ENCODE data around the gene ZDHHC3. TPM values are rescaled to one million over a fixed set of nuclear protein-coding genes. Genes with fewer than 3 reads are reported as not detected.

The ZDHHC3 gene
- total and polyA plus RNA-seq, 8 donors: 86.8 to 134 (median 123) TPM

DNA sequence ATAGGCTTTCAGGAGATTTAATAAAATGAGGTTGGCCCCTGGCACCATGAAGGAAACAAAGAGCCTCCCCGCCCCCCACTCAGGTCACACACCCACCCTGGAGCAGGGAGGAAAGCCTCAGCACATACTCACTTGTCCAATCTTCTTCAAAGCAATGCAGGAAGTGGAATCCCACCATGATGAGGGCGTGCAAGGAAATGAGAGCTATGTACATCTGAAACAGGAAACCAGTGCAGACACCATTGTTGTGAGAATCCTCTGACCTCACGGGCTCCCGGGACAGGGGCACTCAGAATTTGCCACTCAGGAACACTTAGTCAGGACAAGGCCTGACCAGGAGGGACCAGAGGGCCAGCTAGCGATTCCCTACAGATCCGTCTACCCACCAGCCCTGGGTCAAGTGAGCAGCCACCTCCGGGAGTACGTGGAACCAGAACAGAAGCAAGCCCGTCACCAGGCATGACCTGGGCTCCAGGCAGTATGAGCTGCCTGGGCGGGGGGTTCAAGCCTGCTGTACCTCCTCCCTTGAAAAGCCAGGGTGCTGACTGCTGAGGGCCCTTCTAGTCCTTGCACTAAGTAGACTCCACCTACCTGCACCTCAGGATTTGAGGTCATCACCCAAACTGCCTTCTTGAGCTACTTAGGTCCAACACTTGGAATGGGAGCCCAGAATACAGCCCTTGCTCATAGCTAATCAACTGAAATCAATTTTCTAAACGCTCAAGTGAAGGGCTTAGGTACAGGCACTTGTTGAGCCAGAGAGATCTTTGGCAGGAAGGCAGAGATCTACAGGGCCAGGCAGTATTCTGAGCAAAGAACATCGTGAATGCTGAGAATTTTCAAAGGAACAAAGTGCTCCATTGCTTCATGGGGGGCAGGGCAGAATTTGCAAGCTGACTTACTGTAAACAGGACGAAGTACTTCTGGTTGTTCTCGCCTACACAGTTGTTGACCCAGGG lies 42.7 kb downstream of the ZDHHC3 start:
- TF ChIP-seq, protein P1, sequence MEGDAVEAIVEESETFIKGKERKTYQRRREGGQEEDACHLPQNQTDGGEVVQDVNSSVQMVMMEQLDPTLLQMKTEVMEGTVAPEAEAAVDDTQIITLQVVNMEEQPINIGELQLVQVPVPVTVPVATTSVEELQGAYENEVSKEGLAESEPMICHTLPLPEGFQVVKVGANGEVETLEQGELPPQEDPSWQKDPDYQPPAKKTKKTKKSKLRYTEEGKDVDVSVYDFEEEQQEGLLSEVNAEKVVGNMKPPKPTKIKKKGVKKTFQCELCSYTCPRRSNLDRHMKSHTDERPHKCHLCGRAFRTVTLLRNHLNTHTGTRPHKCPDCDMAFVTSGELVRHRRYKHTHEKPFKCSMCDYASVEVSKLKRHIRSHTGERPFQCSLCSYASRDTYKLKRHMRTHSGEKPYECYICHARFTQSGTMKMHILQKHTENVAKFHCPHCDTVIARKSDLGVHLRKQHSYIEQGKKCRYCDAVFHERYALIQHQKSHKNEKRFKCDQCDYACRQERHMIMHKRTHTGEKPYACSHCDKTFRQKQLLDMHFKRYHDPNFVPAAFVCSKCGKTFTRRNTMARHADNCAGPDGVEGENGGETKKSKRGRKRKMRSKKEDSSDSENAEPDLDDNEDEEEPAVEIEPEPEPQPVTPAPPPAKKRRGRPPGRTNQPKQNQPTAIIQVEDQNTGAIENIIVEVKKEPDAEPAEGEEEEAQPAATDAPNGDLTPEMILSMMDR (IDR thresholded peaks at IDR 0.05): no peak
- H3K27me3 ChIP-seq: no peaks in the 10 kb centered on the region
- H3K36me3 ChIP-seq: peaks cover 0 to 77% of the 10 kb centered on the region in 2 donors
- no peak overlapping the region for H3K27ac ChIP-seq
- H3K4me1 ChIP-seq: peaks cover 0 to 6% of the 10 kb centered on the region in 2 donors
- peak; percentile 39 for ATAC-seq
- H3K9me3 ChIP-seq: no peaks in the 10 kb centered on the region
- H3K4me3 ChIP-seq: no peak overlapping the region
- intact Hi-C loops (cut with DNase I): no loop called here
- no peak for DNase-seq

- Histone ChIP-seq H3K27me3 (no peaks in the 10 kb centered on the region), H3K27ac (no peak overlapping the region), H3K36me3 (peaks cover 0 to 77% of the 10 kb centered on the region in 2 donors), H3K4me1 (peaks cover 0 to 6% of the 10 kb centered on the region in 2 donors), H3K4me3 (no peak overlapping the region), H3K9me3 (no peaks in the 10 kb centered on the region)
- intact Hi-C loops (cut with DNase I): no loop called here
- DNase-seq (no peak), ATAC-seq (no peak)
- TF ChIP-seq, protein P1 (IDR thresholded peaks at IDR 0.05): no peak
Measured at GRCh38 chr3:44932271-44932670, 43.7 kb downstream of the ZDHHC3 start.

- H3K9me3 ChIP-seq: no peaks in the 10 kb centered on the region
- no peak for DNase-seq
- no peak overlapping the region for H3K4me3 ChIP-seq
- peaks cover 0 to 77% of the 10 kb centered on the region in 2 donors for H3K36me3 ChIP-seq
- H3K27me3 ChIP-seq: no peaks in the 10 kb centered on the region
- peaks cover 0 to 6% of the 10 kb centered on the region in 2 donors for H3K4me1 ChIP-seq
- intact Hi-C loops (cut with DNase I): no loop called here
- no peak for ATAC-seq
- H3K27ac ChIP-seq: no peak overlapping the region
- TF ChIP-seq, protein P1 (IDR thresholded peaks at IDR 0.05): no peak
Measured at GRCh38 chr3:44931791-44932190, 44.2 kb downstream of the ZDHHC3 start.

DNA sequence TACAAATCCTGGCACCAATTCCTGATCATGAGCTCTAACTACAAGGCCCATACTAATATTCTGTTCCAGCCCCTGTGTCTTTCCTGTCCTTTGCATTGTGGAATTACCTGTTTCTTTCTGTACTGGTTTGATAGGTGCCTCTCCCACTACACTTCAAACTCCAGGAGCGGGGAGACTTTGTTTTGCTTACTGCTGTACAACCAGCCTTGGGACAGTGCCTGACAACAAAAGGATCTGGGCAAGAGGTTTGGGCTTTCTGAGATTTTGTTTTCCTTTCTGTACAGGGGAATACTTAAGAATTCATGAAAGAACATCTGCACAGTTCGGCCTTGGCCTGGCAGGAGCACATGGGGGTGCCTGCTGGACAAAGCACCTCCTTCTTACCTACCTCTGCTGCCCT lies 45.1 kb downstream of the ZDHHC3 start:
- Histone ChIP-seq H3K4me3 (no peak overlapping the region), H3K4me1 (peaks cover 0 to 6% of the 10 kb centered on the region in 2 donors), H3K27me3 (no peaks in the 10 kb centered on the region), H3K36me3 (peaks cover 0 to 86% of the 10 kb centered on the region in 2 donors), H3K27ac (no peak overlapping the region), H3K9me3 (no peaks in the 10 kb centered on the region)
- peak; percentile 29 for ATAC-seq
- DNase-seq: no peak
- TF ChIP-seq, protein P1 (IDR thresholded peaks at IDR 0.05): no peak
- intact Hi-C loops (cut with DNase I): no loop called here

DNA sequence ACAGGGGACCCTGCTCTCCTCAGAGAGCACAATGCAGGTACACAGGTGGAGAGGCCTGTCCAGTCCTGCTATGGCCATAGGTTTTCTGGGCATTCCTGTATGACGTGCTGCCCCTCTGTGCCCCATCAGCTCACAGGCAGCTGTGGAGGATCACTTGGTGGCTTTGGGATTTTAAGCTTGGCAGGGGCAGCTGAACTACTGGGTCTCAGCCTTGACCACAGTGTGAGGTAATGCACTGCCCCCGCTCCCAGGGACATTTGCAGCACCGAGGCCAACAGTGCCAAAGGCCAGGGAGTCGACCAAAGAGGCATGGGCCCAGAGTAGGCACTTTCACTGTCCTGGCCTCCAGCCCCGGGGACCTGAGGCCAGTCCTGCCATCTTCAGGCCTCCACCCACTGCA lies 46.2 kb downstream of the ZDHHC3 start:
- Histone ChIP-seq H3K4me3 (no peak overlapping the region), H3K9me3 (no peaks in the 10 kb centered on the region), H3K4me1 (peaks cover 0 to 6% of the 10 kb centered on the region in 2 donors), H3K27ac (no peak overlapping the region), H3K27me3 (no peaks in the 10 kb centered on the region), H3K36me3 (peaks cover 0 to 94% of the 10 kb centered on the region in 2 donors)
- intact Hi-C loops (cut with DNase I): no loop called here
- TF ChIP-seq, protein P1 (IDR thresholded peaks at IDR 0.05): no peak
- ATAC-seq (no peak), DNase-seq (no peak)

All from left lung (tissue), 10 donors.